Left lung (tissue), 10 donors: ENCODE data around the gene FOXA3. TPM values are rescaled to one million over a fixed set of nuclear protein-coding genes. Genes with fewer than 3 reads are reported as not detected.
"Not testable (repeated sequence)": the region's sequence is repeated elsewhere in the genome, so short reads cannot be mapped to it uniquely, and the experiment has no call there.

Experiments
- ATAC-seq: fragments of 200-7000 bp; cut with Tn5 transposase; one replicate; pipeline ENCODE4 v1.9.1; 2020; ENCODE audit warnings: moderate library complexity
- DNase-seq, 4 donors: peaks; one replicate each; pipeline ENCODE4 v3.0.0-alpha.2; 2013 to 2020
- H3K27ac ChIP-seq, 2 donors: fragments of 200-600 bp; sonication (generic) in 1 of 2; one replicate each; pipeline versions ENCODE4 v1.5.0 to v1.8.0; 2020 to 2021
- H3K27me3 ChIP-seq, 2 donors: fragments of 200-600 bp; sonication (generic) in 1 of 2; one replicate each; pipeline versions ENCODE4 v1.5.0 to v1.8.0; 2020 to 2021
- H3K36me3 ChIP-seq, 2 donors: fragments of 200-600 bp; sonication (generic) in 1 of 2; one replicate each; pipeline versions ENCODE4 v1.5.0 to v1.8.0; 2020 to 2021
- H3K4me1 ChIP-seq, 2 donors: fragments of 200-600 bp; one replicate each; pipeline ENCODE4 v1.8.0; 2021
- H3K4me3 ChIP-seq, 2 donors: fragments of 200-600 bp; sonication (generic) in 1 of 2; one replicate each; pipeline versions ENCODE4 v1.5.0 to v1.8.0; 2020 to 2021; ENCODE audit warnings: mild to moderate bottlenecking in 1 of 2
- H3K9me3 ChIP-seq, 2 donors: fragments of 200-600 bp; sonication (generic) in 1 of 2; one replicate each; pipeline versions ENCODE4 v1.5.0 to v1.8.0; 2020 to 2021
- CTCF ChIP-seq, 2 donors: fragments of 200-600 bp; sonication (generic) in 1 of 2; IDR thresholded peaks; one replicate each; pipeline versions ENCODE4 v1.5.0 to v1.8.0; 2021; ENCODE audit warnings: antibody characterized with exemption in 2 of 2
- intact Hi-C, 2 donors: fragments of 100-400 bp; cut with DNase I; formaldehyde crosslinking; loops; one replicate each; pipeline versions ENCODE4 v1.11.2 to v1.14.2; 2022
- polyA plus RNA-seq, 6 donors: library from polyadenylated mRNA; unstranded; fragments of 120-200 nt; gene quantifications; one replicate each; pipeline ENCODE4 v1.2.1, GENCODE V29; 2013; ENCODE audit not compliant: insufficient read length in 6 of 6
- total RNA-seq, 2 donors: library from RNA; stranded (reverse); fragmentation: NEBNext Ultra II Directional; extraction: Animal tissue kit (Norgen Biotek cat#: 25700); gene quantifications; one replicate each; pipeline ENCODE4 v1.2.1, GENCODE V29; 2021
- donor health status: DM: no; HTN: yes; CAD: no.
- donor health status: DM: no; HTN: no; CAD: no.

Gene FOXA3
- total and polyA plus RNA-seq, 8 donors = 0.45 to 3.1 (median 1.6) TPM

GRCh38 chr19:45866400-45867176 lies 2.5 kb downstream of the FOXA3 start:
- TF ChIP-seq CTCF (IDR thresholded peaks at IDR 0.05) = no peak
- H3K27me3 ChIP-seq = peaks cover 13 to 39% of the 10 kb centered on the region in 2 donors
- H3K4me1 ChIP-seq = peaks cover 5 to 23% of the 10 kb centered on the region in 2 donors
- no peaks in the 10 kb centered on the region for H3K9me3 ChIP-seq
- ATAC-seq (no peak), DNase-seq (peak in 1 of 4 donors; percentile 69)
- intact Hi-C loops = no loop called here
- H3K36me3 ChIP-seq = no peaks in the 10 kb centered on the region
- no peak overlapping the region for H3K27ac ChIP-seq
- H3K4me3 ChIP-seq = no peak overlapping the region

DNA sequence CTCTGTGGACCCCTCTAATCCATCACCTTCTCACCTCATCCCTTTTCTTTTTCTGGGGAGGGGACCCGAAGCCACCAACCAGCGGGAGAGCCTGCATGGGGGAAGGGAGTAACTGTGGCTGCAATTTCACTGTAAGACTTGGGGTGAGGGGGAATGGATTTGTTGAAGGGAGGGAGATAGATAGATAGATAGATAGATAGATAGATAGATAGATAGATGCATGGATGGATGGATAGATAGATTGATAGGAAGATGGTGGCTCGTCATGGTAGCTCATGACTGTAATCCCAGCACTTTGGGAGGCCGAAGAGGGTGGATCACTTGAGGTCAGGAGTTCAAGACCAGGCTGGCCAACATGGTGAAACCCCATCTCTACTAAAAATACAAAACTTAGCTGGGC lies 3.1 kb downstream of the FOXA3 start:
- intact Hi-C loops = not testable (repeated sequence)
- H3K27me3 ChIP-seq = peaks cover 13 to 39% of the 10 kb centered on the region in 2 donors

DNA sequence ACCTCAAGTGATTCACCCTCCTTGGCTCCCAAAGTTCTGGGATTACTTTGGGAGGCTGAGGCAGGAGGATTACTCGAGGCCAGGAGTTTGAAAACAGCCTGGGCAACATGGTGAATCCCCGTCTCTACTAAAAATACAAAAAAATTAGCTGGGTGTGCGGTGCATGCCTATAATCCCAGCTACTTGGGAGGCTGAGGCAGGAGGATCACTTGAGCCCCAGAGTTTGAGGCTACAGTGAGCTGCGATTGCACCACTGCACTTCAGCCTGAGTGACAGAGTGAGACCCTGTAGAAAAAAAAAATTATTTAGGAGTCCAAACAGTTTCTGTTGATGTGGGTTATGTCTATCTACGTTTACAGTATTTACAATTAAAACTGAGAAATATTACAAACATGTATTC lies 6.7 kb downstream of the FOXA3 start:
- Histone ChIP-seq H3K27ac (no peak overlapping the region), H3K9me3 (no peaks in the 10 kb centered on the region), H3K4me1 (no peaks in the 10 kb centered on the region), H3K4me3 (no peak overlapping the region), H3K36me3 (no peaks in the 10 kb centered on the region), H3K27me3 (peaks cover 0 to 19% of the 10 kb centered on the region in 2 donors)
- ATAC-seq = no peak
- no peak for DNase-seq
- no peak for TF ChIP-seq CTCF (IDR thresholded peaks at IDR 0.05)
- intact Hi-C loops = no loop called here

More for the DNA sequence above, 3.1 kb downstream of the FOXA3 start:
- H3K27ac ChIP-seq, DNase-seq, ATAC-seq, H3K36me3 ChIP-seq, H3K4me3 ChIP-seq, H3K9me3 ChIP-seq: not testable (repeated sequence)
- peaks cover 5 to 17% of the 10 kb centered on the region in 2 donors for H3K4me1 ChIP-seq

DNA sequence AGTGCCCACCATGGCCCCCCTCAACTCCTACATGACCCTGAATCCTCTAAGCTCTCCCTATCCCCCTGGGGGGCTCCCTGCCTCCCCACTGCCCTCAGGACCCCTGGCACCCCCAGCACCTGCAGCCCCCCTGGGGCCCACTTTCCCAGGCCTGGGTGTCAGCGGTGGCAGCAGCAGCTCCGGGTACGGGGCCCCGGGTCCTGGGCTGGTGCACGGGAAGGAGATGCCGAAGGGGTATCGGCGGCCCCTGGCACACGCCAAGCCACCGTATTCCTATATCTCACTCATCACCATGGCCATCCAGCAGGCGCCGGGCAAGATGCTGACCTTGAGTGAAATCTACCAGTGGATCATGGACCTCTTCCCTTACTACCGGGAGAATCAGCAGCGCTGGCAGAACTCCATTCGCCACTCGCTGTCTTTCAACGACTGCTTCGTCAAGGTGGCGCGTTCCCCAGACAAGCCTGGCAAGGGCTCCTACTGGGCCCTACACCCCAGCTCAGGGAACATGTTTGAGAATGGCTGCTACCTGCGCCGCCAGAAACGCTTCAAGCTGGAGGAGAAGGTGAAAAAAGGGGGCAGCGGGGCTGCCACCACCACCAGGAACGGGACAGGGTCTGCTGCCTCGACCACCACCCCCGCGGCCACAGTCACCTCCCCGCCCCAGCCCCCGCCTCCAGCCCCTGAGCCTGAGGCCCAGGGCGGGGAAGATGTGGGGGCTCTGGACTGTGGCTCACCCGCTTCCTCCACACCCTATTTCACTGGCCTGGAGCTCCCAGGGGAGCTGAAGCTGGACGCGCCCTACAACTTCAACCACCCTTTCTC lies 8.2 kb downstream of the FOXA3 start:
- no peaks in the 10 kb centered on the region for H3K36me3 ChIP-seq
- H3K27ac ChIP-seq = no peak overlapping the region
- H3K4me1 ChIP-seq = peaks cover 8 to 9% of the 10 kb centered on the region in 2 donors
- DNase-seq = no peak
- no peak for TF ChIP-seq CTCF (IDR thresholded peaks at IDR 0.05)
- H3K27me3 ChIP-seq = peaks cover 0 to 21% of the 10 kb centered on the region in 2 donors
- H3K9me3 ChIP-seq = no peaks in the 10 kb centered on the region
- ATAC-seq = no peak
- H3K4me3 ChIP-seq = no peak overlapping the region
- intact Hi-C loops = no loop called here

DNA sequence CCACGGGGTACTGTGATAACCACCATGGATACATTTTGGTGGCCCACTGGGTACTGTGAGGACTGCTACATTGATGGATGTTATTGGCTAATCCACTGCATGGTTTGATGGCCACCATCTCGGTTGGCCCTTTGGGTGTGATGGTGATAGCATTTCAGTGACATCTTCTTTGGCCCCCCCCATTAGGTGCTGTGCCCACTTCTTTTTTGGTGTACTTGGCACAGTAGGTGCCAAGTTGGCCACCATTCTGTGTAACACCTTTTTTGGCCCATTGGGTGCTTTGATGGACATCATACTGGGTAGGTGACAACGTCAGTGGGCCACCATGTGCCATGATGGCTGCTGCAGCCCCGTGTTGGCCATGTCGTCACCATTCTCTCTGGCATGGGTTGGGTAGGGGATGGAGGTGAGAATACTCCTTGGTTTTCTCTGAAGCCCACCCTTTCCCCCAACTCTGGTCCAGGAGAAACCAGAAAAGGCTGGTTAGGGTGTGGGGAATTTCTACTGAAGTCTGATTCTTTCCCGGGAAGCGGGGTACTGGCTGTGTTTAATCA lies 9.2 kb downstream of the FOXA3 start:
- peaks cover 0 to 27% of the 10 kb centered on the region in 2 donors for H3K27me3 ChIP-seq
- no peak for TF ChIP-seq CTCF (IDR thresholded peaks at IDR 0.05)
- H3K4me3 ChIP-seq = no peak overlapping the region
- H3K27ac ChIP-seq = no peak overlapping the region
- H3K36me3 ChIP-seq = no peaks in the 10 kb centered on the region
- ATAC-seq = no peak
- intact Hi-C loops = no loop called here
- H3K4me1 ChIP-seq = peaks cover 9 to 10% of the 10 kb centered on the region in 2 donors
- H3K9me3 ChIP-seq = no peaks in the 10 kb centered on the region
- DNase-seq = no peak
